HepG2 (cell line): ENCODE results near the gene SSNA1. TPM values are rescaled to one million over a fixed set of nuclear protein-coding genes. Genes with fewer than 3 reads are reported as not detected.
A peak's percentile ranks its signal among the peaks of the same experiment; 100 is the strongest.

Source experiments
- FOXP4 ChIP-seq: sonication (generic); formaldehyde crosslinking; IDR thresholded peaks from 2 replicates; pipeline ENCODE4 v1.4.0; 2020; ENCODE audit warnings: missing genetic modification reagents
- HMGA1 ChIP-seq: sonication (generic); formaldehyde crosslinking; conservative IDR thresholded peaks from 2 replicates; pipeline ENCODE4 v1.4.0; 2020; ENCODE audit warnings: missing genetic modification reagents
- HNF4A ChIP-seq: sonication (generic); formaldehyde crosslinking; IDR thresholded peaks from 2 replicates; pipeline ENCODE4 v1.4.0; 2020; ENCODE audit warnings: missing genetic modification reagents
- MLLT10 ChIP-seq: sonication (generic); formaldehyde crosslinking; IDR thresholded peaks from 2 replicates; pipeline ENCODE4 v1.4.0; 2020; ENCODE audit warnings: missing genetic modification reagents
- MXI1 ChIP-seq: IDR thresholded peaks from 3 replicates; pipeline ENCODE4 v1.6.1; 2012; ENCODE audit warnings: low read depth, low read length, inconsistent platforms, borderline replicate concordance
- NR0B2 ChIP-seq: sonication (generic); formaldehyde crosslinking; IDR thresholded peaks from 2 replicates; pipeline ENCODE4 v1.4.0; 2020; ENCODE audit warnings: mild to moderate bottlenecking, missing genetic modification reagents
- POGZ ChIP-seq: sonication (generic); formaldehyde crosslinking; IDR thresholded peaks from 2 replicates; pipeline ENCODE4 v1.4.0; 2020; ENCODE audit warnings: mild to moderate bottlenecking, missing genetic modification reagents
- SMYD3 ChIP-seq: sonication (generic); formaldehyde crosslinking; IDR thresholded peaks from 2 replicates; pipeline ENCODE4 v1.8.1; 2023; ENCODE audit warnings: mild to moderate bottlenecking, missing genetic modification reagents
- TERF1 ChIP-seq: sonication (generic); formaldehyde crosslinking; IDR thresholded peaks from 2 replicates; pipeline ENCODE4 v1.8.0; 2022; ENCODE audit warnings: mild to moderate bottlenecking, missing genetic modification reagents, moderate library complexity
- TFAP4 ChIP-seq: sonication (generic); IDR thresholded peaks from 2 replicates; pipeline ENCODE4 v1.6.1; 2016; ENCODE audit warnings: low read depth, borderline replicate concordance
- TOE1 ChIP-seq: sonication (generic); formaldehyde crosslinking; IDR thresholded peaks from 2 replicates; pipeline ENCODE4 v1.4.0; 2020; ENCODE audit warnings: mild to moderate bottlenecking, missing genetic modification reagents
- ZBTB4 ChIP-seq: sonication (generic); formaldehyde crosslinking; IDR thresholded peaks from 2 replicates; pipeline ENCODE4 v1.4.0; 2020; ENCODE audit warnings: missing genetic modification reagents, mild to moderate bottlenecking, borderline replicate concordance
- ZNF17 ChIP-seq: sonication (generic); formaldehyde crosslinking; IDR thresholded peaks from 2 replicates; pipeline ENCODE4 v1.5.0; 2020; ENCODE audit warnings: mild to moderate bottlenecking, missing genetic modification reagents
- ZNF20 ChIP-seq: sonication (generic); formaldehyde crosslinking; IDR thresholded peaks from 2 replicates; pipeline ENCODE4 v1.4.0; 2020; ENCODE audit warnings: mild to moderate bottlenecking, moderate library complexity, missing genetic modification reagents
- ZNF329 ChIP-seq: sonication (generic); formaldehyde crosslinking; IDR thresholded peaks from 2 replicates; pipeline ENCODE4 v1.9.0; 2021; ENCODE audit warnings: low read depth, mild to moderate bottlenecking, missing genetic modification reagents
- ZNF776 ChIP-seq: sonication (generic); formaldehyde crosslinking; IDR thresholded peaks from 2 replicates; pipeline ENCODE4 v1.4.0; 2020; ENCODE audit warnings: mild to moderate bottlenecking, missing genetic modification reagents
- polyA plus RNA-seq, 8 experiments: library from polyadenylated mRNA; depleted of rRNA in 3 of 8; stranded (reverse) in 7 of 8; unstranded in 1 of 8; fragments of >200 nt; fragmentation: Illumina TruSeq in 4 of 8; extraction: Trizol in 4 of 8; gene quantifications; 2 replicates each; pipeline versions ENCODE4 v1.2.1 to v1.2.3, GENCODE V29; 2011 to 2016; ENCODE audit warnings: low read depth in 4 of 8, missing spikeins in 1 of 8, mixed read lengths in 1 of 8; ENCODE audit not compliant: insufficient read depth in 1 of 8
- total RNA-seq, 5 experiments: library from RNA; depleted of rRNA; stranded (reverse); fragments of >200 nt; fragmentation: Illumina TruSeq; extraction: Trizol; gene quantifications; 2 replicates each; pipeline ENCODE4 v1.2.3, GENCODE V29; 2016; ENCODE audit warnings: low read depth in 1 of 5
- TF ChIP-seq, protein P1 (sequence below): sonication (generic); formaldehyde crosslinking; IDR thresholded peaks from 2 replicates; pipeline ENCODE4 v1.4.0; 2020; ENCODE audit warnings: mild to moderate bottlenecking, missing genetic modification reagents

The SSNA1 gene
- total and polyA plus RNA-seq, 2 of the 13 experiments (the other 11 are each of a cell fraction or from before 2014, with no cell fraction given): 35.9 to 49.4 TPM

DNA sequence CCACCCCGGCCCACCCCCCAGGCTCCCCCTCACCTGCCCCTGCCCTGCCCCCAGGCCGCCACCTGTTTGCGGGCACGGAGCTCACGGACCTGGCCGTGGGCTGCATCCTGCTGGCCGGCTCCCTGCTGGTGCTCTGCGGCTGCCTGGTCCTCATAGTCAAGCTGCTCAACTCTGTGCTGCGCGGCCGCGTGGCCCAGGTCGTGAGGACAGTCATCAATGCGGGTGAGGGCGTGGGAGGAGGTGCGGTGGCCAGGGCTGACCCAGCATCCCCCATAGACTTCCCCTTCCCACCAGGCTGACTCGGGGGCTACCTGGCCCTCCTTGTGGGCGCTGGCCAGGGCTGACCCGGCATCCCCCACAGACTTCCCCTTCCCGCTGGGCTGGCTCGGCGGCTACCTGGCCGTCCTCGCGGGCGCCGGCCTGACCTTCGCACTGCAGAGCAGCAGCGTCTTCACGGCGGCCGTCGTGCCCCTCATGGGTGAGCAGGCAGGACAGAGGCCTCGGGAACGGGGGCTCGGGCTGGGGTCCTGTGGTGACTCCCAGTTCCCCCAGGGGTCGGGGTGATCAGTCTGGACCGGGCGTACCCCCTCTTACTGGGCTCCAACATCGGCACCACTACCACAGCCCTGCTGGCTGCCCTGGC lies 45.7 kb downstream of the SSNA1 start (continued):
- TF ChIP-seq, protein P1, sequence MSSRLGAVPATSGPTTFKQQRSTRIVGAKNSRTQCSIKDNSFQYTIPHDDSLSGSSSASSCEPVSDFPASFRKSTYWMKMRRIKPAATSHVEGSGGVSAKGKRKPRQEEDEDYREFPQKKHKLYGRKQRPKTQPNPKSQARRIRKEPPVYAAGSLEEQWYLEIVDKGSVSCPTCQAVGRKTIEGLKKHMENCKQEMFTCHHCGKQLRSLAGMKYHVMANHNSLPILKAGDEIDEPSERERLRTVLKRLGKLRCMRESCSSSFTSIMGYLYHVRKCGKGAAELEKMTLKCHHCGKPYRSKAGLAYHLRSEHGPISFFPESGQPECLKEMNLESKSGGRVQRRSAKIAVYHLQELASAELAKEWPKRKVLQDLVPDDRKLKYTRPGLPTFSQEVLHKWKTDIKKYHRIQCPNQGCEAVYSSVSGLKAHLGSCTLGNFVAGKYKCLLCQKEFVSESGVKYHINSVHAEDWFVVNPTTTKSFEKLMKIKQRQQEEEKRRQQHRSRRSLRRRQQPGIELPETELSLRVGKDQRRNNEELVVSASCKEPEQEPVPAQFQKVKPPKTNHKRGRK (CRISPR knock-in tag): no peak
- TF ChIP-seq MXI1 (no peak), ZNF20 (CRISPR knock-in tag) (no peak), MLLT10 (CRISPR knock-in tag) (no peak), ZNF329 (CRISPR knock-in tag) (no peak), POGZ (CRISPR knock-in tag) (no peak), TOE1 (CRISPR knock-in tag) (no peak), HNF4A (CRISPR knock-in tag) (peak; percentile 52), SMYD3 (CRISPR knock-in tag) (no peak), ZNF776 (CRISPR knock-in tag) (no peak), TFAP4 (no peak), NR0B2 (CRISPR knock-in tag) (no peak), ZNF17 (CRISPR knock-in tag) (no peak), HMGA1 (no peak), FOXP4 (CRISPR knock-in tag) (no peak), TERF1 (CRISPR knock-in tag) (no peak), ZBTB4 (CRISPR knock-in tag) (no peak)
